MM.1S (cell line): ENCODE data around the gene GNLY.

Experiments
- DNase-seq: peaks from one replicate; pipeline ENCODE4 v3.0.0-alpha.2; 2015
- H2AFZ ChIP-seq: fragments of 300-600 bp; sonication (generic); 2 replicates; pipeline ENCODE4 v1.6.0; 2016; ENCODE audit warnings: antibody characterized with exemption, low read length
- H3F3A ChIP-seq: fragments of 300-600 bp; sonication (generic); 2 replicates; pipeline ENCODE4 v1.6.1; 2016; ENCODE audit warnings: mild to moderate bottlenecking, antibody characterized with exemption, low read length, moderate library complexity, mixed read lengths; ENCODE audit not compliant: insufficient read depth
- H3K27ac ChIP-seq: fragments of 300-600 bp; sonication (generic); 2 replicates; pipeline ENCODE4 v1.5.1; 2016; ENCODE audit warnings: mild to moderate bottlenecking, low read length
- H3K27me3 ChIP-seq: fragments of 300-600 bp; sonication (generic); replicated peaks from 2 replicates; pipeline ENCODE4 v1.6.0; 2016; ENCODE audit warnings: low read length; ENCODE audit not compliant: insufficient read depth
- H3K36me3 ChIP-seq: fragments of 300-600 bp; sonication (generic); replicated peaks from 2 replicates; pipeline ENCODE4 v1.6.1; 2016; ENCODE audit warnings: mild to moderate bottlenecking, low read length, mixed read lengths; ENCODE audit not compliant: insufficient read depth
- H3K4me1 ChIP-seq: fragments of 300-600 bp; sonication (generic); 2 replicates; pipeline ENCODE4 v1.6.1; 2016; ENCODE audit warnings: low read length, mixed read lengths
- H3K4me2 ChIP-seq: fragments of 300-600 bp; sonication (generic); 2 replicates; pipeline ENCODE4 v1.6.0; 2016; ENCODE audit warnings: low read depth, low read length
- H3K4me3 ChIP-seq: fragments of 300-600 bp; sonication (generic); 2 replicates; pipeline ENCODE4 v1.5.1; 2016; ENCODE audit warnings: low read length, mixed read lengths
- H3K79me2 ChIP-seq: fragments of 300-600 bp; sonication (generic); 2 replicates; pipeline ENCODE4 v1.6.1; 2016; ENCODE audit warnings: mixed run types, low read length, mixed read lengths
- H3K9ac ChIP-seq: fragments of 300-600 bp; sonication (generic); 2 replicates; pipeline ENCODE4 v1.6.1; 2016; ENCODE audit warnings: low read length, mixed read lengths
- H3K9me2 ChIP-seq: fragments of 300-600 bp; sonication (generic); replicated peaks from 2 replicates; pipeline ENCODE4 v1.6.1; 2016; ENCODE audit warnings: mild to moderate bottlenecking, low read length, mixed read lengths; ENCODE audit not compliant: insufficient read depth
- H3K9me3 ChIP-seq: fragments of 300-600 bp; sonication (generic); replicated peaks from 2 replicates; pipeline ENCODE4 v1.6.1; 2016; ENCODE audit warnings: mild to moderate bottlenecking, low read length, mixed read lengths; ENCODE audit not compliant: insufficient read depth
- H4K20me1 ChIP-seq: fragments of 300-600 bp; sonication (generic); 2 replicates; pipeline ENCODE4 v1.6.1; 2016; ENCODE audit warnings: mild to moderate bottlenecking, low read length, moderate library complexity, mixed read lengths; ENCODE audit not compliant: insufficient read depth
- CTCF ChIP-seq: fragments of 300-600 bp; sonication (generic); IDR thresholded peaks from 2 replicates; pipeline ENCODE4 v1.5.1; 2016; ENCODE audit warnings: antibody characterized with exemption, low read length, mixed read lengths
- EZH2 ChIP-seq: fragments of 300-600 bp; sonication (generic); optimal IDR thresholded peaks from 2 replicates; pipeline ENCODE3; 2017; ENCODE audit warnings: low read depth, mild to moderate bottlenecking, antibody characterized with exemption, low read length, mixed read lengths
- EZH2phosphoT487 ChIP-seq: fragments of 300-600 bp; sonication (generic); IDR thresholded peaks from 2 replicates; pipeline ENCODE4 v1.6.1; 2018; ENCODE audit warnings: antibody characterized with exemption, low read length

GNLY gene

GRCh38 chr2:85650456-85650855 lies 43.7 kb upstream of the GNLY start:
- Histone ChIP-seq H3K9me3 (no peaks in the 10 kb centered on the region), H3K27me3 (no peaks in the 10 kb centered on the region), H2AFZ (no peak overlapping the region), H3K79me2 (peaks cover 7% of the 10 kb centered on the region; the same call in 1 of the 2 replicates), H3K4me2 (no peak overlapping the region), H3K9me2 (no peaks in the 10 kb centered on the region), H3K4me3 (no peak overlapping the region), H4K20me1 (0 out of 2 replicates have a peak, but pooled peaks cover 3% of the 10 kb centered on the region), H3K36me3 (peaks cover 16% of the 10 kb centered on the region), H3K4me1 (no peaks in the 10 kb centered on the region), H3K27ac (no peak overlapping the region), H3F3A (no peaks in the 10 kb centered on the region), H3K9ac (no peak overlapping the region)
- no peak for DNase-seq
- TF ChIP-seq CTCF (no peak), EZH2phosphoT487 (no peak)

GRCh38 chr2:85651097-85651496 lies 43.1 kb upstream of the GNLY start:
- Histone ChIP-seq H3K9me3 (no peaks in the 10 kb centered on the region), H3K4me2 (no peak overlapping the region), H4K20me1 (0 out of 2 replicates have a peak, but pooled peaks cover 3% of the 10 kb centered on the region), H3K4me3 (no peak overlapping the region), H3K27me3 (no peaks in the 10 kb centered on the region), H3K27ac (no peak overlapping the region), H3K36me3 (peaks cover 9% of the 10 kb centered on the region; the same call in 1 of the 2 replicates), H2AFZ (no peak overlapping the region), H3K9me2 (no peaks in the 10 kb centered on the region), H3K9ac (no peak overlapping the region), H3F3A (no peaks in the 10 kb centered on the region; the same call in 1 of the 2 replicates), H3K4me1 (no peaks in the 10 kb centered on the region), H3K79me2 (peaks cover under 1% of the 10 kb centered on the region; the same call in 1 of the 2 replicates)
- DNase-seq, result no peak
- TF ChIP-seq CTCF (no peak), EZH2 (no peak), EZH2phosphoT487 (no peak)

- no peak for DNase-seq
- H3K4me3 ChIP-seq, result no peak overlapping the region
- no peaks in the 10 kb centered on the region for H3K9me2 ChIP-seq
- H3K27ac ChIP-seq, result no peak overlapping the region
- no peak overlapping the region for H3K9ac ChIP-seq
- H3K36me3 ChIP-seq, result 0 out of 2 replicates have a peak, but pooled peaks cover 3% of the 10 kb centered on the region
- 0 out of 2 replicates have a peak, but pooled peaks cover 3% of the 10 kb centered on the region for H4K20me1 ChIP-seq
- no peak overlapping the region for H3K4me2 ChIP-seq
- no peaks in the 10 kb centered on the region for H3K79me2 ChIP-seq
- no peak overlapping the region for H2AFZ ChIP-seq
- H3K27me3 ChIP-seq, result no peaks in the 10 kb centered on the region
- H3K9me3 ChIP-seq, result no peaks in the 10 kb centered on the region
- no peak for TF ChIP-seq EZH2
- no peaks in the 10 kb centered on the region; the same call in 1 of the 2 replicates for H3F3A ChIP-seq
- no peaks in the 10 kb centered on the region for H3K4me1 ChIP-seq
These were observed 42.1 kb upstream of the GNLY start for GRCh38 chr2:85652056-85652455.

GRCh38 chr2:85653996-85654395 lies 40.2 kb upstream of the GNLY start:
- Histone ChIP-seq H3K79me2 (no peaks in the 10 kb centered on the region), H3K27me3 (no peaks in the 10 kb centered on the region), H3K4me3 (no peak overlapping the region), H3K4me2 (no peak overlapping the region), H3K9ac (no peak overlapping the region), H2AFZ (no peak overlapping the region), H3K4me1 (no peaks in the 10 kb centered on the region), H3K9me3 (no peaks in the 10 kb centered on the region), H4K20me1 (0 out of 2 replicates have a peak, but pooled peaks cover 3% of the 10 kb centered on the region), H3K27ac (no peak overlapping the region), H3K9me2 (no peaks in the 10 kb centered on the region), H3F3A (no peaks in the 10 kb centered on the region; the same call in 1 of the 2 replicates), H3K36me3 (no peaks in the 10 kb centered on the region)
- TF ChIP-seq CTCF (no peak), EZH2 (no peak)
- no peak for DNase-seq
